Endothelial cell of hepatic sinusoid (primary cell): ENCODE measurements around the gene GLS2.
"Not testable (repeated sequence)": the region's sequence is repeated elsewhere in the genome, so short reads cannot be mapped to it uniquely, and the experiment has no call there.

ENCODE experiments used
- in situ Hi-C: cut with HindIII; loops from 2 replicates; pipeline ENCODE4 v1.10.0; 2017; ENCODE audit warnings: low sequenced_read_pairs

GLS2 gene

DNA sequence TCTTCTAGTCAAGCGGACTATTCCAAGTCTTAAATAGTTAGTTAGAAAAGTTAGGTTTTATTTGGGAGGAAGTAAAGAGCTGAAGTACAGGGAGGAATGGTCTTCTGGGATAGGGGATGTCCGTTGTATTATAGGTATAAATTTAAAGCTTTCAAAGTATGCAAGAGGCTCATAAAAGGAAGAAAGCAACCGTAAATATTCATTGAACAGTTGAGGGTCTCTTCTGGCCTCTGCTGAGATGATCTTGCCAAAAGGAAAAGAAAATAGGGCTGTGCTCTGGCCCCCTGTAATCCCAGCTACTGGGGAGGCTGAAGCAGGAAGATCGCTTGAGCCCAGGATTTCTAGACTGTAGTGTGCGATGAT is 38.4 kb downstream of the GLS2 start:
- in situ Hi-C loops = no loop called here

DNA sequence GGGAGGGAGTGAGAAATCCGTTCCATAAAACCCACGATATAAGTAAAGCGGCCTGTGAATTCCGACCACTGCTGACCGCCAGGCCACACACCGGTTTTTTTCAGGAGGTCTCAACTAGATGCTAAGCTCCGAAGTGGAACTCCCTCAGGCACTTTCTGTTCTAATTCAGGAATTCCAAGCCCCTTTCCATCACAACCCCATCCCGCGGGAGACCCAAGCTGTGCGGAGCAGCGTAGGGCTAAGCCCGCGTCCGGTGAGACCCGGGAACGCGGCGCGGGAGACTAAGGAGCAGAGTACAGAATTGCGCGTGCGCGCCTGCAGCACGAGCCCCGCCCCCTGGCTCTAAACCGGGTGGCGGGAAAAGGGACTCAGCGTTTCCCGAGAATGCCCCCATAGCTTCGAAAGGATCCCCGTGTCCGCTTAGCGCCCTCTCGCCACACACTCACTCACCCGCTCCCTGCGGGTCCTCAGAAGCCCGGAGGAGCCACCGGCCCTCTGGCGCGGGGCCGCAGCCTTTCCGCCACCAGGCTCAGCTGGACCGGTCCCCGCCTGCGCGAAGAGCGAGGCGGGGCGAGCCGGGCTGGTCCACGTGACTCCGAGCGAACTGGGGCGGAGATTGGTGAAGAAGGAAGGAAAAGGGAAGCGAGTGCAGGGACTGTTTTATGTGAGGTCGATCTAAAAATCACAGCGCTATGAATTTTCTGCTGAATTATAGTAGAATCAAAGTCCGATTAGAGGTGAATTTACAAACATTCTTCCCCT is 38.9 kb downstream of the GLS2 start, which contains the start of gene TIMELESS:
Gene TIMELESS, minus strand, starts transcription at position 567 of the 762 bp plus-strand sequence. CDS start 15,256 bp downstream, outside the sequence.
- in situ Hi-C loops = no loop called here

DNA sequence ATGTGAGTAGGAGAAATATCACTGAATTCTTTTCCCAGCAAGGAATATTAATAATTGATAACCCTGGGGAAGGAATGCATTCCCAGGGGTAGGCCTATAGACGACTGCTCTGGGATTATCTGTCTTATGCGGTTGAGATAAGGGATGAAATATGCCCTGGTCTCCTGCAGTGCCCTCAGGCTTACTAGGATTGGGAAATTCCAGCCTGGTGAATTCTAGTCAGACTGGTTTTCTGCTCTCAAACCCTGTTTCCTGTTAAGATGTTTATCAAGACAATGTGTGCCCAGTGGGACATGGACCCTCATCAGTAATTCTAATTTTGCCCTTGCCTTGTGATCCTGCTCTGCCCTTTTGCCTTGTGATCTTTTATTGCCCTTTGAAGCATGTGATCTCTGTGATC is 44.8 kb downstream of the GLS2 start:
- in situ Hi-C loops = not testable (repeated sequence)

DNA sequence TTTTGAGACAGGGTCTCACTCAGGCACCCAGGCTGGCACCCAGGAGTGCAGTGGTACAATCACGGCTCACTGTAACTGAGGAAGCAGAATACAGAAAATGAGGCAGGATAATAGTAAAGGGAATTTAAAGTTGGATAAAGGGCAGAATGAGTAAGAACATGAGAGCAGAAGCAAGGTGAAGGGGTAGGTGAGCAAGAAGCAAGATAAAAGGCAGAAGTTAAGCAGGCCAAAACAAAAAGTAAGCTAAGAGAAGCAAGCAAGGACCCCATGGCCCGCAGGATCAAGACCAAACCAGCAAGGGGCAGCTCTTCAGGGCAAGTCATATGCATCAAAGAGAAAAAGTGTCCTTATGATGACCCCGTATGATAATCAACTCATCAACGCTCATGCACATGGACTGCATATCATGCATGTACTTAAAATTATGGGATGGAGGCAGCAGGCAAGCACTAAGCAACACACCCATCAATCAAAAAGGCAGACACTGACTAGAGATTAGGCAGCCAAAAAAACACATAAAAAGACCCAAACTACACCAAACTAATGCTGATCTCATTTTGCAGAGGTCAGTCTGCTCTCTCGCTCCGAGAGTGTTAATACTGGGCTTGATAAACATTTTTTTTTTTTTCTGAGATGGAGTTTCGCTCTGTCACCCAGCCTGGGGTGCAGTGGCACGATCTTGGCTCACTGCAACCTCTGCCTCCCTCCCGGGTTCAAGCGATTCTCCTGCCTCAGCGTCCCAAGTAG is 50.4 kb downstream of the GLS2 start:
- in situ Hi-C loops = no loop called here

DNA sequence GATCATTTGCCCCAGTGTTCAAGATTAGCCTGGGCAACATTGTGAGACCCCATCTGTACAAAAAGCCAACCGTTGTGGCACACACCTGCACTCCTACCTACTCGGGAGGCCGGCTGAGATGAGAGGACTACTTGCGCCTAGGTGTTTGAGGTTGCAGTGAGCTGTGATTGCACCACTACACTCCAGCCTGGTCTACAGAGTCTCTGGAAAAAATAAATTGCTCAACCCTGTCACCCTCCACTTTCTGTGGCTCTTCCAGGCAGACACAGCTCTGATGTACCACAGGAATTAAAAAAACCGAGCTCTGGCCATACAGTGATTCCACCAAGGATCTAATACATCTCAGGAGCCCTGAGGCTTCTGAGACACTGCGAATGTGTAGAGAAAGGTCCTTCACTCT is 53.1 kb downstream of the GLS2 start:
- in situ Hi-C loops = no loop called here

DNA sequence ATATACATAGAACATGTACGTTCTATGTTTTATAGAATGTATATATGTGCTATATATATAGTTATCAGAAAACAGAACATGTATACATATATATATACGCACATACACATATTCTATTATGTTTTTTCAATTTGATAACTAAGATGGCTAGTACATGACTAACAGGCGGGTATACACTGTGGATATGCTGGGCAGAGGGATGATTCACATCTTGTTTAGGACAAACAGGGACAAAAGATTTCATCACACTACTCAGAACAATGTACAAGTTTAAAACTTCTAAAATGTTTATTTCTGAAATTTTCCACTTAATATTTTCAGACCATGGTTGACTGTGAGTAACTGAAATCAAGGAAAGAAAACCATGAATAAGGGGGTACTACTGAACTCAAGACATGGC is 56.1 kb downstream of the GLS2 start:
- in situ Hi-C loops = no loop called here

DNA sequence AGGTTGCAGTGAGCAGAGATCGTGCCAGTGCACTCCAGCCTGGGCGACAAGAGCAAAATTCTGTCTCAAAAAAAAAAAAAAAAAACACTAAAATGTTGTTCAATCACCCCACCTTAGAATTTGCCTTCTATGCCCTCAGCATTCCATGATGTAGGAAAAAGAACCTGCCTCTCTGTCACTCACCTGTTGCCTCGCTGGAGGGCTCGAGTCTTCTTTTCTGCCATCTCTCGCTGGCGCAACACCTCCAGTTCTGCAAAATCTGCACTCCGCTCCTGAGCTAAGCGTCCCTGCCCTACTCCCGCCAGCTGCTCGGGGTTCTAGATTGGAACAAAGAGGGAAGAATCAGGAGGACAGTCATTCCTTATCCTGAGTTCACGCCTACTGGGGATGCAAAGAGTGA is 56.7 kb downstream of the GLS2 start:
- in situ Hi-C loops = no loop called here

DNA sequence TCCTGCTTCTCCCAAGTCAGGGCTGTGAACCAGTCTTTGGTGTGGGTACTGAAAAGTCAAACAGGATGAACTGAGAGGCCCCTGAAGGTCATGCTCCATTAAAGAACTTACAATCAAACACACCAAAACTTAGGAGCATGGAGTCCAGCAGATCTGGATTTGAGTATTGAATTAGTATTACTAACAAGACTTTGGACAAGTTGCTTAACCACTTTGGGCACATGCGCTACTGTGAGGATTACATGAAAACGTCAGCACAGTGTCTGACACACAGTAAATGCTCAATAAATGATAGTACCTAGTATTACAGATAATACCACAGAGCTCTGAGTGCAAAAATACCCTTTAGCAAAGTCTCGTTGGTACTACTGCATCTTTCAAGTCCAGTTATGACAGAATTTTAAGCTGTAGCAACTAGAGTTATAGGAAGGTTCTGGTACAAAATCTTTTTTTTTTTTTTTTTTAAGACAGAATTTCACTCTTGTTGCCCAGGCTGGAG is 62.0 kb downstream of the GLS2 start:
- in situ Hi-C loops = no loop called here

DNA sequence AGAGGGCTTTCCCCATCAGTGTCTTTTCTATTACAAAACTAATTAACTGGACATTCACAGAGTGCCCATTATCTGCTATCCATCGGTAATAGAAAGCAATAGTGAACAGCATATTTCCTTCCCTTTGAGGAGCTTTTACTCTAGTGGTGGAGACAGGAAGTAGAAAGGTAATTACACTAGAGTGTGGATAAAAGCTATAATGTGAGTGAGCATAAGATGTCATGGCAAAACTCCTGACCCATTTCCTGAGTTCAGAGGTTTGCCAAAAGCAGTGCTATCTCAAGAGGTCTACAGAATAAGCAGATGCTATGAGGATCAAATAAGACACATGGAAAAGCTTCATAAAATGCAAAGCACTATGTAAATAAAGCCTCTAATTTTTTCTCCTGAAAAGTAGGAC is 62.8 kb downstream of the GLS2 start:
- in situ Hi-C loops = no loop called here
